A673 (cell line): Measurements from ENCODE around the gene MBNL2. TPM values are rescaled to one million over a fixed set of nuclear protein-coding genes. Genes with fewer than 3 reads are reported as not detected.
A peak's percentile ranks its signal among the peaks of the same experiment; 100 is the strongest.

Experiments
- BruUV-seq: library from RNA; stranded (reverse); fragments of 400-500 nt; replicated peaks from 2 replicates; lab custom pipeline; 2021; lab: Mats Ljungman, UMichigan
- CTCF ChIA-PET: fragments of 300-600 bp; sonication (Branson Sonifier 250); formaldehyde crosslinking; loops from one replicate; lab custom pipeline; 2022; ENCODE audit warnings: antibody characterized with exemption; lab: Charles Lee
- POLR2A ChIA-PET: fragments of 300-600 bp; sonication (Branson Sonifier 250); formaldehyde crosslinking; loops from one replicate; lab custom pipeline; 2022; ENCODE audit warnings: antibody characterized with exemption; ENCODE audit not compliant: low non-redundant PET; lab: Charles Lee
- DNase-seq: peaks from one replicate; pipeline ENCODE4 v3.0.0-alpha.2; 2015; ENCODE audit warnings: low spot score
- H3K27ac ChIP-seq: fragments of 200-600 bp; sonication (generic); 2 replicates; pipeline ENCODE4 v1.5.1; 2016; ENCODE audit warnings: mixed run types, low read depth, mild to moderate bottlenecking, mixed read lengths, antibody characterized with exemption, low read length; ENCODE audit not compliant: poor library complexity, severe bottlenecking
- H3K27me3 ChIP-seq: fragments of 200-600 bp; sonication (generic); replicated peaks from 2 replicates; pipeline ENCODE4 v1.6.1; 2017; ENCODE audit warnings: mixed run types, low read depth, mild to moderate bottlenecking, mixed read lengths, antibody characterized with exemption, low read length; ENCODE audit not compliant: insufficient read depth, poor library complexity
- H3K36me3 ChIP-seq: fragments of 200-600 bp; sonication (generic); 2 replicates; pipeline ENCODE4 v1.6.1; 2016; ENCODE audit warnings: mixed run types, mild to moderate bottlenecking, mixed read lengths, antibody characterized with exemption, low read length; ENCODE audit not compliant: insufficient read depth, poor library complexity, severe bottlenecking
- H3K4me1 ChIP-seq: fragments of 200-600 bp; sonication (generic); 2 replicates; pipeline ENCODE4 v1.6.1; 2017; ENCODE audit warnings: mixed run types, mild to moderate bottlenecking, mixed read lengths, antibody characterized with exemption, low read length; ENCODE audit not compliant: insufficient read depth, poor library complexity, severe bottlenecking
- H3K4me3 ChIP-seq: fragments of 200-600 bp; sonication (generic); 2 replicates; pipeline ENCODE4 v1.5.1; 2016; ENCODE audit warnings: low read depth, mixed run types, mild to moderate bottlenecking, mixed read lengths, low read length; ENCODE audit not compliant: poor library complexity, severe bottlenecking
- H3K9me3 ChIP-seq: fragments of 200-600 bp; sonication (generic); 2 replicates; pipeline ENCODE4 v1.6.1; 2016; ENCODE audit warnings: mixed run types, low read depth, mild to moderate bottlenecking, mixed read lengths, antibody characterized with exemption, low read length; ENCODE audit not compliant: poor library complexity, severe bottlenecking
- EZH2 ChIP-seq: fragments of 200-600 bp; sonication (generic); IDR thresholded peaks from 2 replicates; pipeline ENCODE4 v1.6.1; 2017; ENCODE audit warnings: borderline replicate concordance, low read depth, mild to moderate bottlenecking, mixed read lengths, antibody characterized with exemption, low read length; ENCODE audit not compliant: poor library complexity, severe bottlenecking
- intact Hi-C: fragments of 100-400 bp; cut with micrococcal nuclease; formaldehyde crosslinking; loops from one replicate; pipeline ENCODE4 v1.10.0; 2022; ENCODE audit not compliant: unreplicated experiment
- total RNA-seq: library from RNA; stranded (reverse); gene quantifications from 2 replicates; pipeline ENCODE4 v1.2.3, GENCODE V29; 2021
- TF ChIP-seq, protein P1 (sequence below): fragments of 300-800, 200-600 bp; sonication (generic); conservative IDR thresholded peaks from 2 replicates; pipeline ENCODE4 v1.5.1; 2017; ENCODE audit warnings: low read depth, mild to moderate bottlenecking, antibody characterized with exemption, low read length, moderate library complexity, mixed read lengths

MBNL2 gene
- total RNA-seq, 1 experiment from 2014 or later, result 12.0 TPM

DNA sequence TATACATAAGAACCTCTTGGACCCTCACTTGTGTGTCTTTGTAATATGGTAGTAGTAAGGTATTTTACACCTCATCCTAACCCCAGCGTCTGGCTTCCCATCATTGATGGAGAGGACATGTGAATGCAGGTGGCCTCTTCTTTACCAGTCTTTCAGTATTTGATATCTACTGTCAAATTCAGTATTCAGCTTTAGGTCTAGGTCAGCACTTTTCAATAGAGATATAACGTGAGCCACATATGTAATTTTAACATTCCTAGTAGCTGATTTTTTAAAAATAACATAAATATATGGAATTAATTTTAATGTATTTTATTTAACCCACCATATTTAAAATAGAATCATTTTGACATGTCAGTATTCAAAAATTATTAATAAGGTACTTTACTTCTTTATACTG, 214.7 kb downstream of the MBNL2 start:
- peak overlapping the region; percentile 64 for H3K4me3 ChIP-seq
- no peak for DNase-seq
- BruUV-seq, result no TSS peak
- H3K4me1 ChIP-seq, result peaks cover 57% of the 10 kb centered on the region
- ChIA-PET CTCF (no interaction called here), POLR2A (no interaction called here)
- H3K9me3 ChIP-seq, result no peaks in the 10 kb centered on the region
- TF ChIP-seq, protein P1, sequence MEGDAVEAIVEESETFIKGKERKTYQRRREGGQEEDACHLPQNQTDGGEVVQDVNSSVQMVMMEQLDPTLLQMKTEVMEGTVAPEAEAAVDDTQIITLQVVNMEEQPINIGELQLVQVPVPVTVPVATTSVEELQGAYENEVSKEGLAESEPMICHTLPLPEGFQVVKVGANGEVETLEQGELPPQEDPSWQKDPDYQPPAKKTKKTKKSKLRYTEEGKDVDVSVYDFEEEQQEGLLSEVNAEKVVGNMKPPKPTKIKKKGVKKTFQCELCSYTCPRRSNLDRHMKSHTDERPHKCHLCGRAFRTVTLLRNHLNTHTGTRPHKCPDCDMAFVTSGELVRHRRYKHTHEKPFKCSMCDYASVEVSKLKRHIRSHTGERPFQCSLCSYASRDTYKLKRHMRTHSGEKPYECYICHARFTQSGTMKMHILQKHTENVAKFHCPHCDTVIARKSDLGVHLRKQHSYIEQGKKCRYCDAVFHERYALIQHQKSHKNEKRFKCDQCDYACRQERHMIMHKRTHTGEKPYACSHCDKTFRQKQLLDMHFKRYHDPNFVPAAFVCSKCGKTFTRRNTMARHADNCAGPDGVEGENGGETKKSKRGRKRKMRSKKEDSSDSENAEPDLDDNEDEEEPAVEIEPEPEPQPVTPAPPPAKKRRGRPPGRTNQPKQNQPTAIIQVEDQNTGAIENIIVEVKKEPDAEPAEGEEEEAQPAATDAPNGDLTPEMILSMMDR, result no peak
- no peak for TF ChIP-seq EZH2
- H3K27me3 ChIP-seq, result no peaks in the 10 kb centered on the region
- H3K36me3 ChIP-seq, result peaks cover 4% of the 10 kb centered on the region
- H3K27ac ChIP-seq, result no peak overlapping the region
- intact Hi-C loops, result loop anchor here (10.0 kb wide), 1 partner anchor 508 kb away; no protein-coding TSS in a partner anchor

DNA sequence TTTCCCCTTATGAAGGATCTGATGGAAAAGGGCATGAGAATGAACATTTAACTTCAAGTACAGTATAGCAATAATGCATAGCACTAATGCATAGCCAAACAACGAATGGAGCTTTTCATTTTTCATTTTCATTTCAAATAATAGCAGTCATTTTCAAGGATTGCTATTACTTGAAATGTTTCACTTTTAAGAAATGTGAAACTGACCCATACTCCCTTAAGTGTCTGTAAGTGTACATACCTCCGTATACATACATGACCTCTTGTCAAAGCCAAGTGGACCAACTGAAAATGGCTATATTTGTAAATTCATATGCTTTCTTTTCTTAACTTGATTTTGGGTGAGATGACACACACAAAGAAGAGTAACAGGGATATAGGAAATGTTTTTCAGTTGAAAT, 215.6 kb downstream of the MBNL2 start:
- Histone ChIP-seq H3K4me3 (peak overlapping the region; percentile 8), H3K9me3 (no peaks in the 10 kb centered on the region), H3K36me3 (peaks cover 4% of the 10 kb centered on the region), H3K27me3 (no peaks in the 10 kb centered on the region), H3K4me1 (peaks cover 58% of the 10 kb centered on the region), H3K27ac (peak overlapping the region; percentile 78)
- TF ChIP-seq, protein P1, result no peak
- no peak for TF ChIP-seq EZH2
- ChIA-PET CTCF (no interaction called here), POLR2A (no interaction called here)
- BruUV-seq, result no TSS peak
- intact Hi-C loops, result loop anchor here (2.0 to 10.0 kb wide), 2 partner anchors 221 to 507 kb away; no protein-coding TSS in a partner anchor
- no peak for DNase-seq

DNA sequence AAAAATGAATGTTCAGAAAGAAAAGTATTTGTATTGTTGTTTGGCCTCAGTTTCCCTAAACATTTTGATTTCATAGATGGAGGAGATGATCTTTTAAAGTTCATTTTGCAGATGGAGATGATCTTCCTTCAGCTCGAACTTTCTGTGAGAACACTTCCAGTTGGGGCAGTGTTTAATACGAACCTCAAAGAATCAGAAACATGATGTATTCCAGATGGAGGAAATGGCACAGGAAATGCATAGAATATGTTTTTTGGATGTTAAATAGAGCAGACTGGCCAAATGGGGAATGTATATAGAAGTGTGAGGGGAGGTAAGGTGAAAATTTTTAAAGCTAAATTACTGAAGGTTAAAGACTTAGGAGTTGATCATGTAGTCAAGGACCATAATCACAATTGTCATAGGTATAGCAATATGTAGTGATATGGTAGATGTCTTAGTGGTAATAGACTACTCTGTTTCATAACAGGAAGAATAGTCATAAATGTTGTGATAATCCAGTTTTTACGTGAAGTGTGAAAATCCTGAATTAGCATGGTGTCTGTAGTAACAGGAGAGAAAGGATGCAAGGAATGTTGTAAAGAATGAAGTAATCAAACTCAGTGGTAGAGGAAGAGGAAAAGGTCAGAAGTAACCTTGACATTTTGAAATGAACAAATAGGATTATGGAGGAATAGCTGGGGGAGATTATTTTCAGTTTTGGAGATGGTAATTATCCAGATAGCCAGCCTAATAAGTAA, 216.9 kb downstream of the MBNL2 start:
- Histone ChIP-seq H3K27me3 (no peaks in the 10 kb centered on the region), H3K4me1 (peaks cover 69% of the 10 kb centered on the region), H3K9me3 (no peaks in the 10 kb centered on the region), H3K36me3 (peaks cover 4% of the 10 kb centered on the region), H3K27ac (peak overlapping the region; percentile 78), H3K4me3 (peak overlapping the region; percentile 8)
- intact Hi-C loops, result loop anchor here (2.0 to 10.0 kb wide), 2 partner anchors 220 to 506 kb away; no protein-coding TSS in a partner anchor
- ChIA-PET CTCF (no interaction called here), POLR2A (interaction anchor here (0.5 to 0.6 kb wide), 2 partner anchors 71 to 135 kb away, joined by 3 to 14 read pairs; no protein-coding TSS in a partner anchor)
- TF ChIP-seq, protein P1, result no peak
- BruUV-seq, result no TSS peak
- peak; percentile 82 for DNase-seq
